ENCODE data around the gene NFKBIE. TPM values are rescaled to one million over a fixed set of nuclear protein-coding genes. Genes with fewer than 3 reads are reported as not detected.

NFKBIE gene
- total and polyA plus RNA-seq, 9 of the 15 experiments (the other 6 are each of a cell fraction or from before 2014, with no cell fraction given) = 2.1 to 16.4 (median 11.7) TPM

DNA sequence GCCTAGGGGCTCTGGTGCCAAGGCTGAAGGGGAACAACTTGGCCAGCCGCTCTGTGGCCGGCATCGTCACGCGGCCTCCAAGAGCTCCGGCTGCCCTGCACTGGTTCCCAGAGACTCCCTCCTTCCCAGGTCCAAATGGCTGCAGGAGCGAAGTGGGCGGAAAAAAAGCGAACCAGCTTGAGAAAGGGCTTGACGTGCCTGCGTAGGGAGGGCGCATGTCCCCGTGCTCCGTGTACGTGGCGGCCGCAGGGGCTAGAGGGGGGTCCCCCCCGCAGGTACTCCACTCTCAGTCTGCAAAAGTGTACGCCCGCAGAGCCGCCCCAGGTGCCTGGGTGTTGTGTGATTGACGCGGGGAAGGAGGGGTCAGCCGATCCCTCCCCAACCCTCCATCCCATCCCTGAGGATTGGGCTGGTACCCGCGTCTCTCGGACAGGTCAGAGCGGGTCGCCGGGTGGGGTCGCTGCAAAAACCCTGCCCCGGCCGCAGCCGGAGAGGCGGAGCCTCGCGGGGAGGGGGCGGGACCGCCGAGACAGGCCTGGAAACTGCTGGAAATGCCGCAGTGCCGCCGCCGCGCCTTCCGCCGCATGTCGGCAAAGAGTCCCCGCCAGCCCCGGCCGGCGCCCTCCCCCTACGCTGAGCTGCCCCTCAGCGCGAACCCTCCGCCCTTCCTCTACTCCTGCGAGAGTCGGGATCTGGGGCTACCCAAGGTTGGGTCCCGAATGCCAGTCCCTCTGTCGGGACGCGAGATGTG is 19.3 kb downstream of the NFKBIE start (continued):
- TF ChIP-seq JUND (IDR thresholded peaks at IDR 0.05; ENCODE audit: borderline replicate concordance, low read depth, low read length) (peak; percentile 76; the same call in 1 of the 2 replicates), JUND (tag; IDR thresholded peaks at IDR 0.05; ENCODE audit: borderline replicate concordance, low read depth, low read length) (no peak; the same call in 2 of the 3 replicates), RBM25 (IDR thresholded peaks at IDR 0.05; ENCODE audit: low read depth, low read length, severe bottlenecking) (peak; percentile 7), RAD51 (IDR thresholded peaks at IDR 0.05; ENCODE audit: borderline replicate concordance, low read depth) (no peak), SIRT6 (IDR thresholded peaks at IDR 0.05; ENCODE audit: low read depth, low read length) (no peak), NKRF (IDR thresholded peaks at IDR 0.05; ENCODE audit: borderline replicate concordance) (peak; percentile 69; the same call in 1 of the 2 replicates), NONO (IDR thresholded peaks at IDR 0.05; ENCODE audit: low read depth in 2 of 2, low read length in 1 of 2) (peak in 1 of 2 experiments; percentile 50; a peak in 1 of 4 replicates), AFF1 (IDR thresholded peaks at IDR 0.05; ENCODE audit: low read depth in 1 of 2, partially characterized antibody in 2 of 2) (no peak), NRF1 (conservative IDR thresholded peaks at IDR 0.05 in 1 of 2, IDR thresholded peaks at IDR 0.05 in 1 of 2) (peak; percentile 59 to 64), ZNF134 (CRISPR knock-in tag; conservative IDR thresholded peaks at IDR 0.05) (no peak), GATAD2A (IDR thresholded peaks at IDR 0.05) (0 out of 2 replicates have a peak, but pooled peaks have one; percentile 40), POLR2H (tag; IDR thresholded peaks at IDR 0.05; ENCODE audit: low read depth) (no peak), MYC (IDR thresholded peaks at IDR 0.05; ENCODE audit: low read depth, low read length) (peak; percentile 86), MYC (CRISPR knock-in tag; IDR thresholded peaks at IDR 0.05; ENCODE audit: borderline replicate concordance, low read depth) (no peak), ZNF197 (CRISPR knock-in tag; IDR thresholded peaks at IDR 0.05; ENCODE audit: low read depth) (no peak), DDX20 (tag; IDR thresholded peaks at IDR 0.05; ENCODE audit: low read depth) (no peak), ZNF282 (CRISPR knock-in tag; IDR thresholded peaks at IDR 0.05) (no peak), BRF1 (IDR thresholded peaks at IDR 0.05; ENCODE audit: borderline replicate concordance, extremely low read depth, insufficient read length) (no peak), ZNF143 (CRISPR knock-in tag; IDR thresholded peaks at IDR 0.05) (no peak)
- TF ChIP-seq, protein P1, sequence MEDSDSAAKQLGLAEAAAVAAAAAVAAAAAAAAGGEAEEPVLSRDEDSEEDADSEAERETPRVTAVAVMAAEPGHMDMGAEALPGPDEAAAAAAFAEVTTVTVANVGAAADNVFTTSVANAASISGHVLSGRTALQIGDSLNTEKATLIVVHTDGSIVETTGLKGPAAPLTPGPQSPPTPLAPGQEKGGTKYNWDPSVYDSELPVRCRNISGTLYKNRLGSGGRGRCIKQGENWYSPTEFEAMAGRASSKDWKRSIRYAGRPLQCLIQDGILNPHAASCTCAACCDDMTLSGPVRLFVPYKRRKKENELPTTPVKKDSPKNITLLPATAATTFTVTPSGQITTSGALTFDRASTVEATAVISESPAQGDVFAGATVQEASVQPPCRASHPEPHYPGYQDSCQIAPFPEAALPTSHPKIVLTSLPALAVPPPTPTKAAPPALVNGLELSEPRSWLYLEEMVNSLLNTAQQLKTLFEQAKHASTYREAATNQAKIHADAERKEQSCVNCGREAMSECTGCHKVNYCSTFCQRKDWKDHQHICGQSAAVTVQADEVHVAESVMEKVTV (CRISPR knock-in tag; IDR thresholded peaks at IDR 0.05) = no peak
